HepG2 (cell line): ENCODE data around the gene MPG. TPM values are rescaled to one million over a fixed set of nuclear protein-coding genes. Genes with fewer than 3 reads are reported as not detected.

Experiments used
- FOXK2 ChIP-seq: fragments of 450-650 bp; IDR thresholded peaks from 2 replicates; pipeline ENCODE4 v1.6.1; 2016
- GZF1 ChIP-seq: sonication (generic); formaldehyde crosslinking; IDR thresholded peaks from 2 replicates; pipeline ENCODE4 v1.5.1; 2020; ENCODE audit warnings: mild to moderate bottlenecking, missing genetic modification reagents
- HOXA3 ChIP-seq: sonication (generic); formaldehyde crosslinking; IDR thresholded peaks from 2 replicates; pipeline ENCODE4 v1.5.0; 2020; ENCODE audit warnings: missing genetic modification reagents
- KDM5B ChIP-seq: sonication (generic); formaldehyde crosslinking; IDR thresholded peaks from 2 replicates; pipeline ENCODE4 v1.4.0; 2020; ENCODE audit warnings: missing genetic modification reagents, mild to moderate bottlenecking, borderline replicate concordance
- NCOA2 ChIP-seq: sonication (generic); formaldehyde crosslinking; IDR thresholded peaks from 2 replicates; pipeline ENCODE4 v1.8.0; 2022; ENCODE audit warnings: inconsistent platforms
- SP140L ChIP-seq: sonication (generic); formaldehyde crosslinking; IDR thresholded peaks from 2 replicates; pipeline ENCODE4 v1.4.0; 2020; ENCODE audit warnings: missing genetic modification reagents, borderline replicate concordance
- SYNCRIP ChIP-seq: fragments of 200-400 bp; formaldehyde crosslinking; IDR thresholded peaks from 2 replicates; pipeline ENCODE4 v1.6.1; 2018; ENCODE audit warnings: mild to moderate bottlenecking, low read depth, low read length; ENCODE audit not compliant: insufficient read depth
- ZNF138 ChIP-seq: sonication (generic); formaldehyde crosslinking; IDR thresholded peaks from 2 replicates; pipeline ENCODE4 v1.5.0; 2020; ENCODE audit warnings: mild to moderate bottlenecking, low read depth, missing genetic modification reagents
- ZNF292 ChIP-seq: sonication (generic); formaldehyde crosslinking; IDR thresholded peaks from 2 replicates; pipeline ENCODE4 v1.8.1; 2022; ENCODE audit warnings: mild to moderate bottlenecking, low read depth, missing genetic modification reagents, borderline replicate concordance
- ZNF317 ChIP-seq: sonication (generic); formaldehyde crosslinking; IDR thresholded peaks from 2 replicates; pipeline ENCODE4 v1.5.0; 2020; ENCODE audit warnings: mild to moderate bottlenecking, missing genetic modification reagents
- ZNF446 ChIP-seq: sonication (generic); formaldehyde crosslinking; IDR thresholded peaks from 2 replicates; pipeline ENCODE4 v1.5.0; 2020; ENCODE audit warnings: mild to moderate bottlenecking, missing genetic modification reagents
- ZNF570 ChIP-seq: sonication (generic); formaldehyde crosslinking; IDR thresholded peaks from 2 replicates; pipeline ENCODE4 v1.4.0; 2020; ENCODE audit warnings: mild to moderate bottlenecking, missing genetic modification reagents, borderline replicate concordance
- ZNF615 ChIP-seq: sonication (generic); formaldehyde crosslinking; IDR thresholded peaks from 2 replicates; pipeline ENCODE4 v1.5.0; 2020; ENCODE audit warnings: mild to moderate bottlenecking, missing genetic modification reagents, borderline replicate concordance
- ZNF75D ChIP-seq: sonication (generic); formaldehyde crosslinking; IDR thresholded peaks from 2 replicates; pipeline ENCODE4 v1.8.1; 2023; ENCODE audit warnings: missing genetic modification reagents, mild to moderate bottlenecking, borderline replicate concordance
- polyA plus RNA-seq, 8 experiments: library from polyadenylated mRNA; depleted of rRNA in 3 of 8; stranded (reverse) in 7 of 8; unstranded in 1 of 8; fragments of >200 nt; fragmentation: Illumina TruSeq in 4 of 8; extraction: Trizol in 4 of 8; gene quantifications; 2 replicates each; pipeline versions ENCODE4 v1.2.1 to v1.2.3, GENCODE V29; 2011 to 2016; ENCODE audit warnings: low read depth in 4 of 8, missing spikeins in 1 of 8, mixed read lengths in 1 of 8; ENCODE audit not compliant: insufficient read depth in 1 of 8
- total RNA-seq, 5 experiments: library from RNA; depleted of rRNA; stranded (reverse); fragments of >200 nt; fragmentation: Illumina TruSeq; extraction: Trizol; gene quantifications; 2 replicates each; pipeline ENCODE4 v1.2.3, GENCODE V29; 2016; ENCODE audit warnings: low read depth in 1 of 5
- TF ChIP-seq, protein P1 (sequence below): sonication (generic); formaldehyde crosslinking; IDR thresholded peaks from 2 replicates; pipeline ENCODE4 v1.9.0; 2021; ENCODE audit warnings: missing genetic modification reagents, mild to moderate bottlenecking, borderline replicate concordance
- TF ChIP-seq, protein P2 (sequence below): sonication (generic); formaldehyde crosslinking; IDR thresholded peaks from 2 replicates; pipeline ENCODE4 v1.4.0; 2020; ENCODE audit warnings: missing genetic modification reagents, borderline replicate concordance
- TF ChIP-seq, protein P3 (sequence below): sonication (generic); formaldehyde crosslinking; IDR thresholded peaks from 2 replicates; pipeline ENCODE4 v1.5.0; 2020; ENCODE audit warnings: missing genetic modification reagents, mild to moderate bottlenecking, borderline replicate concordance
- TF ChIP-seq, protein P4 (sequence below): IDR thresholded peaks from 2 replicates; pipeline ENCODE4 v1.6.1; 2016; ENCODE audit warnings: low read depth, borderline replicate concordance
- TF ChIP-seq, protein P5 (sequence below): IDR thresholded peaks from 2 replicates; pipeline ENCODE4 v1.6.1; 2016; ENCODE audit warnings: mild to moderate bottlenecking, missing biosample characterization, missing genetic modification reagents
- TF ChIP-seq, protein P6 (sequence below): conservative IDR thresholded peaks from 2 replicates; pipeline ENCODE4 v1.6.1; 2018; ENCODE audit warnings: missing genetic modification reagents
- TF ChIP-seq, protein P7 (sequence below): sonication (generic); formaldehyde crosslinking; IDR thresholded peaks from 2 replicates; pipeline ENCODE4 v1.4.0; 2020; ENCODE audit warnings: low read depth, mild to moderate bottlenecking, missing genetic modification reagents

MPG gene
- total and polyA plus RNA-seq, 2 of the 13 experiments (the other 11 are each of a cell fraction or from before 2014, with no cell fraction given), result 59.1 to 62.5 TPM

DNA sequence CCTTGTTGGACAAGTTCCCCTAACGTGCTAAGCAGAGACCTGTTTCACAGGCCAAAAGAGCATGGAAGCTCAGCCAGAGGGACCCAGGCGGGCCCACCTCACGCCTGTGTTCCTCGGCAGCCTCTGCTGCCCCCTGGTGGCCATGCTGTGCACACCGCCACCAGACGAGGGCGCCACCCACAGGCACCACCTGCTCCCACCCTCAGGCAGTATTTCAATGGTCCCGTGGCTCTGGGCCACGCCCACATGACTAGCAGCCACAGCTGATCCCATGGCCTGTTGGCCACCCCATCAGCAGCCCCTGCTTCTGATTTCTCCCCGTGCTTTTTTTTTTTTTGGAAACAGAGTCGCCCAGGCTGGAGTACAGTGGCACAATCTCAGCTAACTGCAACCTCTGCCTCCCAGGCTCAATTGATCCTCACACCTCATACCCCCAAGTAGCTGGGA is 18.9 kb downstream of the MPG start (continued):
- TF ChIP-seq, protein P1, sequence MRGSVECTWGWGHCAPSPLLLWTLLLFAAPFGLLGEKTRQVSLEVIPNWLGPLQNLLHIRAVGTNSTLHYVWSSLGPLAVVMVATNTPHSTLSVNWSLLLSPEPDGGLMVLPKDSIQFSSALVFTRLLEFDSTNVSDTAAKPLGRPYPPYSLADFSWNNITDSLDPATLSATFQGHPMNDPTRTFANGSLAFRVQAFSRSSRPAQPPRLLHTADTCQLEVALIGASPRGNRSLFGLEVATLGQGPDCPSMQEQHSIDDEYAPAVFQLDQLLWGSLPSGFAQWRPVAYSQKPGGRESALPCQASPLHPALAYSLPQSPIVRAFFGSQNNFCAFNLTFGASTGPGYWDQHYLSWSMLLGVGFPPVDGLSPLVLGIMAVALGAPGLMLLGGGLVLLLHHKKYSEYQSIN, result no peak
- TF ChIP-seq HOXA3 (CRISPR knock-in tag) (peak; percentile 58; the same call in 1 of the 2 replicates), ZNF138 (CRISPR knock-in tag) (no peak), ZNF292 (CRISPR knock-in tag) (no peak), ZNF317 (CRISPR knock-in tag) (0 out of 2 replicates have a peak, but pooled peaks have one; percentile 56), ZNF446 (CRISPR knock-in tag) (no peak), NCOA2 (CRISPR knock-in tag) (no peak), GZF1 (CRISPR knock-in tag) (no peak), ZNF75D (no peak), KDM5B (peak; percentile 49; the same call in 1 of the 2 replicates), FOXK2 (no peak), SP140L (CRISPR knock-in tag) (no peak), ZNF615 (CRISPR knock-in tag) (no peak), ZNF570 (CRISPR knock-in tag) (no peak), SYNCRIP (no peak)
- TF ChIP-seq, protein P2, sequence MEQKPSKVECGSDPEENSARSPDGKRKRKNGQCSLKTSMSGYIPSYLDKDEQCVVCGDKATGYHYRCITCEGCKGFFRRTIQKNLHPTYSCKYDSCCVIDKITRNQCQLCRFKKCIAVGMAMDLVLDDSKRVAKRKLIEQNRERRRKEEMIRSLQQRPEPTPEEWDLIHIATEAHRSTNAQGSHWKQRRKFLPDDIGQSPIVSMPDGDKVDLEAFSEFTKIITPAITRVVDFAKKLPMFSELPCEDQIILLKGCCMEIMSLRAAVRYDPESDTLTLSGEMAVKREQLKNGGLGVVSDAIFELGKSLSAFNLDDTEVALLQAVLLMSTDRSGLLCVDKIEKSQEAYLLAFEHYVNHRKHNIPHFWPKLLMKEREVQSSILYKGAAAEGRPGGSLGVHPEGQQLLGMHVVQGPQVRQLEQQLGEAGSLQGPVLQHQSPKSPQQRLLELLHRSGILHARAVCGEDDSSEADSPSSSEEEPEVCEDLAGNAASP (CRISPR knock-in tag), result 0 out of 2 replicates have a peak, but pooled peaks have one; percentile 23
- TF ChIP-seq, protein P3, sequence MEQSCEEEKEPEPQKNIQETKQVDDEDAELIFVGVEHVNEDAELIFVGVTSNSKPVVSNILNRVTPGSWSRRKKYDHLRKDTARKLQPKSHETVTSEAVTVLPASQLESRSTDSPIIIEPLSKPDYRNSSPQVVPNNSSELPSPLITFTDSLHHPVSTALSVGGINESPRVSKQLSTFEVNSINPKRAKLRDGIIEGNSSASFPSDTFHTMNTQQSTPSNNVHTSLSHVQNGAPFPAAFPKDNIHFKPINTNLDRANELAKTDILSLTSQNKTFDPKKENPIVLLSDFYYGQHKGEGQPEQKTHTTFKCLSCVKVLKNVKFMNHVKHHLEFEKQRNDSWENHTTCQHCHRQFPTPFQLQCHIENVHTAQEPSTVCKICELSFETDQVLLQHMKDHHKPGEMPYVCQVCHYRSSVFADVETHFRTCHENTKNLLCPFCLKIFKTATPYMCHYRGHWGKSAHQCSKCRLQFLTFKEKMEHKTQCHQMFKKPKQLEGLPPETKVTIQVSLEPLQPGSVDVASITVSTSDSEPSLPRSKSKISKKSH (CRISPR knock-in tag), result no peak
- TF ChIP-seq, protein P4, sequence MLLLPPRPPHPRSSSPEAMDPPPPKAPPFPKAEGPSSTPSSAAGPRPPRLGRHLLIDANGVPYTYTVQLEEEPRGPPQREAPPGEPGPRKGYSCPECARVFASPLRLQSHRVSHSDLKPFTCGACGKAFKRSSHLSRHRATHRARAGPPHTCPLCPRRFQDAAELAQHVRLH (CRISPR knock-in tag), result peak; percentile 100
- TF ChIP-seq, protein P5, sequence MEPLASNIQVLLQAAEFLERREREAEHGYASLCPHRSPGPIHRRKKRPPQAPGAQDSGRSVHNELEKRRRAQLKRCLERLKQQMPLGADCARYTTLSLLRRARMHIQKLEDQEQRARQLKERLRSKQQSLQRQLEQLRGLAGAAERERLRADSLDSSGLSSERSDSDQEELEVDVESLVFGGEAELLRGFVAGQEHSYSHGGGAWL (CRISPR knock-in tag), result no peak
- TF ChIP-seq, protein P6, sequence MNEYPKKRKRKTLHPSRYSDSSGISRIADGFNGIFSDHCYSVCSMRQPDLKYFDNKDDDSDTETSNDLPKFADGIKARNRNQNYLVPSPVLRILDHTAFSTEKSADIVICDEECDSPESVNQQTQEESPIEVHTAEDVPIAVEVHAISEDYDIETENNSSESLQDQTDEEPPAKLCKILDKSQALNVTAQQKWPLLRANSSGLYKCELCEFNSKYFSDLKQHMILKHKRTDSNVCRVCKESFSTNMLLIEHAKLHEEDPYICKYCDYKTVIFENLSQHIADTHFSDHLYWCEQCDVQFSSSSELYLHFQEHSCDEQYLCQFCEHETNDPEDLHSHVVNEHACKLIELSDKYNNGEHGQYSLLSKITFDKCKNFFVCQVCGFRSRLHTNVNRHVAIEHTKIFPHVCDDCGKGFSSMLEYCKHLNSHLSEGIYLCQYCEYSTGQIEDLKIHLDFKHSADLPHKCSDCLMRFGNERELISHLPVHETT (CRISPR knock-in tag), result no peak
- TF ChIP-seq, protein P7, sequence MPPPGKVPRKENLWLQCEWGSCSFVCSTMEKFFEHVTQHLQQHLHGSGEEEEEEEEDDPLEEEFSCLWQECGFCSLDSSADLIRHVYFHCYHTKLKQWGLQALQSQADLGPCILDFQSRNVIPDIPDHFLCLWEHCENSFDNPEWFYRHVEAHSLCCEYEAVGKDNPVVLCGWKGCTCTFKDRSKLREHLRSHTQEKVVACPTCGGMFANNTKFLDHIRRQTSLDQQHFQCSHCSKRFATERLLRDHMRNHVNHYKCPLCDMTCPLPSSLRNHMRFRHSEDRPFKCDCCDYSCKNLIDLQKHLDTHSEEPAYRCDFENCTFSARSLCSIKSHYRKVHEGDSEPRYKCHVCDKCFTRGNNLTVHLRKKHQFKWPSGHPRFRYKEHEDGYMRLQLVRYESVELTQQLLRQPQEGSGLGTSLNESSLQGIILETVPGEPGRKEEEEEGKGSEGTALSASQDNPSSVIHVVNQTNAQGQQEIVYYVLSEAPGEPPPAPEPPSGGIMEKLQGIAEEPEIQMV (CRISPR knock-in tag), result 0 out of 2 replicates have a peak, but pooled peaks have one; percentile 53
